Trophoblast cell (in vitro differentiated cells and primary cell): ENCODE results near the gene OR2T11.
"Not testable (repeated sequence)": the region's sequence is repeated elsewhere in the genome, so short reads cannot be mapped to it uniquely, and the experiment has no call there.

Experiments used
- DNase-seq, 2 donors: peaks; one replicate each; pipeline ENCODE4 v3.0.0-alpha.2; 2016
- H2AFZ ChIP-seq: 2 replicates; pipeline ENCODE4 v1.6.1; 2013; ENCODE audit warnings: low read length, moderate library complexity, mild to moderate bottlenecking; ENCODE audit not compliant: insufficient read depth, poor library complexity
- H2AK5ac ChIP-seq: 2 replicates; pipeline ENCODE4 v1.6.1; 2013; ENCODE audit warnings: mild to moderate bottlenecking, low read length
- H2BK120ac ChIP-seq: 2 replicates; pipeline ENCODE4 v1.6.1; 2013; ENCODE audit warnings: low read length, mild to moderate bottlenecking, moderate library complexity; ENCODE audit not compliant: insufficient read depth, poor library complexity
- H2BK12ac ChIP-seq: 2 replicates; pipeline ENCODE4 v1.6.1; 2013; ENCODE audit warnings: mild to moderate bottlenecking, low read length, moderate library complexity
- H2BK5ac ChIP-seq: 2 replicates; pipeline ENCODE4 v1.6.1; 2013; ENCODE audit warnings: low read length, low read depth, moderate library complexity, mild to moderate bottlenecking; ENCODE audit not compliant: poor library complexity
- H3K14ac ChIP-seq: 2 replicates; pipeline ENCODE4 v1.6.1; 2013; ENCODE audit warnings: mild to moderate bottlenecking, low read length
- H3K18ac ChIP-seq: 2 replicates; pipeline ENCODE4 v1.6.1; 2013; ENCODE audit warnings: mild to moderate bottlenecking, low read length
- H3K23ac ChIP-seq: 2 replicates; pipeline ENCODE4 v1.6.1; 2013; ENCODE audit warnings: low read length
- H3K27ac ChIP-seq: 2 replicates; pipeline ENCODE4 v1.5.1; 2013; ENCODE audit warnings: low read depth, mild to moderate bottlenecking, inconsistent platforms, low read length, moderate library complexity
- H3K27me3 ChIP-seq: 2 replicates; pipeline ENCODE4 v1.6.1; 2013; ENCODE audit warnings: inconsistent platforms, mild to moderate bottlenecking, low read length, moderate library complexity; ENCODE audit not compliant: insufficient read depth
- H3K36me3 ChIP-seq, 2 experiments: 1 replicate in 1 of 2; 2 replicates in 1 of 2; pipeline ENCODE4 v1.6.1; 2013; ENCODE audit warnings: low read length in 2 of 2, mild to moderate bottlenecking in 2 of 2, moderate library complexity in 1 of 2; ENCODE audit not compliant: insufficient read depth in 2 of 2, control insufficient read depth in 1 of 2
- H3K4ac ChIP-seq: 2 replicates; pipeline ENCODE4 v1.6.1; 2013; ENCODE audit warnings: low read depth, mild to moderate bottlenecking, low read length, moderate library complexity
- H3K4me1 ChIP-seq, 2 experiments: 1 replicate in 1 of 2; 2 replicates in 1 of 2; pipeline ENCODE4 v1.6.1; 2013; ENCODE audit warnings: low read length in 2 of 2, mild to moderate bottlenecking in 2 of 2, moderate library complexity in 1 of 2; ENCODE audit not compliant: insufficient read depth in 2 of 2, control insufficient read depth in 1 of 2
- H3K4me2 ChIP-seq: 2 replicates; pipeline ENCODE4 v1.6.1; 2013; ENCODE audit warnings: inconsistent platforms, mild to moderate bottlenecking, low read length, moderate library complexity
- H3K4me3 ChIP-seq: 2 replicates; pipeline ENCODE4 v1.5.1; 2013; ENCODE audit warnings: mild to moderate bottlenecking, low read depth, low read length, inconsistent platforms
- H3K79me1 ChIP-seq: one replicate; pipeline ENCODE4 v1.6.1; 2013; ENCODE audit warnings: low read length
- H3K79me2 ChIP-seq: 2 replicates; pipeline ENCODE4 v1.6.1; 2013; ENCODE audit warnings: low read length, mild to moderate bottlenecking; ENCODE audit not compliant: control insufficient read depth, insufficient read depth, poor library complexity
- H3K9ac ChIP-seq: 2 replicates; pipeline ENCODE4 v1.6.1; 2013; ENCODE audit warnings: mild to moderate bottlenecking, low read length
- H3K9me3 ChIP-seq: 2 replicates; pipeline ENCODE4 v1.6.1; 2013; ENCODE audit warnings: low read depth, mild to moderate bottlenecking, control low read depth, inconsistent platforms, low read length; ENCODE audit not compliant: insufficient read depth
- H4K12ac ChIP-seq: 2 replicates; pipeline ENCODE4 v1.6.1; 2013; ENCODE audit warnings: low read depth, mild to moderate bottlenecking, low read length, moderate library complexity
- H4K8ac ChIP-seq: 2 replicates; pipeline ENCODE4 v1.6.1; 2013; ENCODE audit warnings: low read depth, mild to moderate bottlenecking, low read length, moderate library complexity
- H4K91ac ChIP-seq: one replicate; pipeline ENCODE4 v1.6.1; 2013; ENCODE audit warnings: low read depth, mild to moderate bottlenecking, low read length, moderate library complexity
- WGBS: extraction: QIAGEN DNeasy Blood & Tissue Kit; methylation state at CpG from one replicate; pipeline ENCODE4 v1.1.7; 2013; ENCODE audit warnings: missing lambda C conversion rate; ENCODE audit not compliant: insufficient read length, insufficient coverage; ENCODE audit errors: extremely low coverage; 5-methylcytosine and 5-hydroxymethylcytosine counted together

OR2T11 gene

DNA sequence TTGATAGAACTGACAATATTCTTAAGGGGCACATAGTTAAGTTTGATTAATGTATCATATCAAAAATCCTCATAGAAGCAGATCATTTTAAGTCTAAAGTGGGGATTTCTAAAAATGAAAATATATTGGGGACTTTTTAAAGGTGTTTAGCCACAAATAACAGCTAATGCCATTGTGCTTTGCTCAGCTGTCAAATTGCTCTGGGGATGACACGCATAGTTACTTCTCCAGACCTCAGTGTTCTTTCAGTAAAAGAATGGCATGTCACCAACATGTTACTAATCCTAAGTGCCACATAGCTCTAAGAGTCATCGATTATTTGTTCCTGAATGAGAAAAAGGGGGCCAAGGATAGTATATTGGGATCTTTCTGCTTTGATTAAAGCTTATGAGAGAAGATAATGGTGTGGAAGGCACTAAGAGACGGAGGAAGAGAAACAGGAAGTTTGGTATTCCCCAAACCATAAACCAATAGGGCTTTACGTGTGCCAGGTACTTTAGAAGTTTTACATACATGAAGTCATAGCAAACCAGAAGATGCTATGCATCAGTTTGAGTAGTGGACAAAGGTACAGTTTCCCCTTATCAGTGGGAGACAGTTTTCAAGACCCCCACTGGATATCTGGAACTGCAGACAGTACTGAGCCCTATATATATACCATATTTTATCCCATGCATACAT, 8.2 kb upstream of the OR2T11 start:
- H3K79me2 ChIP-seq, H3K27me3 ChIP-seq, H2AK5ac ChIP-seq, H2BK12ac ChIP-seq, H3K79me1 ChIP-seq, H4K8ac ChIP-seq, H2BK5ac ChIP-seq, H3K9me3 ChIP-seq, H4K12ac ChIP-seq, H3K27ac ChIP-seq, H2AFZ ChIP-seq, H3K4me2 ChIP-seq, H3K14ac ChIP-seq, H3K18ac ChIP-seq, H3K36me3 ChIP-seq, H3K23ac ChIP-seq, H4K91ac ChIP-seq, H2BK120ac ChIP-seq, H3K4ac ChIP-seq, H3K9ac ChIP-seq, H3K4me3 ChIP-seq, DNase-seq, H3K4me1 ChIP-seq: not testable (repeated sequence)
- WGBS: no CpG with 5 or more reads among the region's 4 CpGs

DNA sequence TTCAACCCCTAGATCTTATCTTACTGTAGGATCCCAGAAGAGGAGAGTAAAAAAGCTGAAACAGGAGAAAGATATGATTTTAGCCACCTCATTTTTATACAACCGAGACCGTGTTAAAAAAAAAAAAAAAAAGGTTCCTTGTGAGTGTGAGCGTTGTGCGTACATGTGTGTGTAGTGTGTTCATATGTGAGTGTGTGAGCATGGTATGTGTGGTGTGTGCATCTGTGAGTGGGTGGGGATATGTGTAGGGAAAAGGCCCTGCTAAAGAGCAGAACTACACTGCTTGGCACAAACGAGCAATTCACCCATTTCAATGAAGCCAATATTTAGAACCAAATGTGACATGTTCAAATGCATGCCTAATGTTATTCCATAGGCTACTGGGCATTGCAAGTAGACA, 6.7 kb upstream of the OR2T11 start:
- not testable (repeated sequence) for H3K14ac ChIP-seq, H2BK12ac ChIP-seq, H3K4me1 ChIP-seq, H3K27ac ChIP-seq, H3K79me1 ChIP-seq, H3K4ac ChIP-seq, H3K4me2 ChIP-seq, H3K4me3 ChIP-seq, DNase-seq, H4K12ac ChIP-seq, H4K8ac ChIP-seq, H3K79me2 ChIP-seq, H2AFZ ChIP-seq, H2AK5ac ChIP-seq, H3K9me3 ChIP-seq, H2BK120ac ChIP-seq, H3K23ac ChIP-seq, H3K36me3 ChIP-seq, H4K91ac ChIP-seq, H2BK5ac ChIP-seq, H3K9ac ChIP-seq, H3K27me3 ChIP-seq, H3K18ac ChIP-seq
- no CpG with 5 or more reads among the region's 5 CpGs for WGBS

DNA sequence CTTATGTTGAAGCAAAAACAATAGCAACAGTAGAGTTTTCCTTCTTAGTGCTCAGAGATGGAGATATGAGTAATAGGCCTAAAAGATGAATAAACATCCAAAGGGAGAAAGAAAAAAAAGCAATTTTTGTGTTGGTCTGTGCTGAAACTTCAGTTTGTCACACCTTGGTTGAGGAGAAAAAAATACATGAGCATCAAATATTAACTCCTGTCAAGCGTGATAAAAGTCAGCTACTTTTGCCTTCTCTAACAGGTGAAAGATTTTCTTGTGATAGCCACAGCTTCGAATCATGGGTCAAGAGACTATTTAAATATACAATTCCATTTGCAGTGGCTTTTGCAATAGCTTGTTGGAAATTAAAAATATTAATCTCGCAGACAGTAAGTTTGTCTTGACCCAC, 6.0 kb upstream of the OR2T11 start:
- not testable (repeated sequence) for H3K4me2 ChIP-seq, H3K23ac ChIP-seq, H2BK120ac ChIP-seq, H4K12ac ChIP-seq, H3K14ac ChIP-seq, H2AK5ac ChIP-seq, H3K4me3 ChIP-seq, H3K27ac ChIP-seq, H3K18ac ChIP-seq, H2BK5ac ChIP-seq, H3K79me1 ChIP-seq, H3K9me3 ChIP-seq, H2BK12ac ChIP-seq, H3K36me3 ChIP-seq, H3K4ac ChIP-seq, H4K8ac ChIP-seq, H3K4me1 ChIP-seq, H3K27me3 ChIP-seq, H4K91ac ChIP-seq, H3K9ac ChIP-seq, DNase-seq, H3K79me2 ChIP-seq, H2AFZ ChIP-seq
- no CpG with 5 or more reads among the region's 3 CpGs for WGBS

DNA sequence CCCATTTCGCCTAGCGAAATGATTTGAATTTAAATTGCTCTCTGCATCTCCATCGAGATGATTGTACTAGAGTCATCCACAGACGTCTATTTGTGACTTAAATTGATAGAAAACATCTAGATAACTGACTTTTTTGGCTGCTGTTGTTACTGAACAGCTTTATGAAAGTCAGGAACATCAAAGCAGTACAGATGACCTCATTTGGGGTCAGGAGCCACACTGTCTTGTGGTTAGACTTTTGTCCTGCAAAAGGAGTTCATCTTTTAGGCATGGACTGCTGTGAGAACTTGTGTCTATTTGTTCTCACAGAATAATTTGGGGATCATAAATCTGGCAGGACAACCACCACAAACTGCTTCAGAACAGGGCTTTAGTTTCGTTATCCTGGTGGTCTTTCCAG, 4.8 kb upstream of the OR2T11 start:
- not testable (repeated sequence) for H3K36me3 ChIP-seq, H2BK12ac ChIP-seq, H2AFZ ChIP-seq, H3K4me1 ChIP-seq, H4K12ac ChIP-seq, H3K14ac ChIP-seq, H2BK5ac ChIP-seq, H3K9me3 ChIP-seq, H3K4me3 ChIP-seq, H3K79me1 ChIP-seq, H3K4ac ChIP-seq, H2BK120ac ChIP-seq, H3K27ac ChIP-seq, H3K23ac ChIP-seq, H4K8ac ChIP-seq, H3K4me2 ChIP-seq, H2AK5ac ChIP-seq, H3K18ac ChIP-seq, H4K91ac ChIP-seq, DNase-seq, H3K27me3 ChIP-seq, H3K9ac ChIP-seq, H3K79me2 ChIP-seq
- no CpG with 5 or more reads among the region's 5 CpGs for WGBS
